Measurements from ENCODE around the gene TALDO1. TPM values are rescaled to one million over a fixed set of nuclear protein-coding genes. Genes with fewer than 3 reads are reported as not detected.
A peak's percentile ranks its signal among the peaks of the same experiment; 100 is the strongest.

Gene TALDO1
- total RNA-seq, 1 experiment from 2014 or later, result 314 TPM

GRCh38 chr11:773830-774229 is 26.6 kb downstream of the TALDO1 start:
- peaks cover 9% of the 10 kb centered on the region; the same call in 1 of the 2 replicates for H3K36me3 Mint-ChIP-seq
- CTCF ChIA-PET, result interaction anchor here (0.5 kb wide), 1 partner anchor 12 kb away, joined by 3 read pairs; no protein-coding TSS in a partner anchor
- no peaks in the 10 kb centered on the region for H3K27me3 Mint-ChIP-seq (ENCODE audit: low read depth)
- H3K27ac Mint-ChIP-seq, result no peak overlapping the region
- peaks cover 12% of the 10 kb centered on the region for H3K4me1 Mint-ChIP-seq
- DNase-seq (ENCODE audit: low spot score), result no peak
- POLR2A ChIA-PET, result no interaction called here
- H3K9me3 Mint-ChIP-seq, result no peaks in the 10 kb centered on the region
- no peak overlapping the region for H3K4me3 Mint-ChIP-seq
- no peak for TF ChIP-seq ZNF423 (CRISPR knock-in tag; IDR thresholded peaks at IDR 0.05)
- TF ChIP-seq ESRRA (CRISPR knock-in tag; IDR thresholded peaks at IDR 0.05; ENCODE audit: borderline replicate concordance), result no peak
- no peak for TF ChIP-seq ZNF671 (CRISPR knock-in tag; IDR thresholded peaks at IDR 0.05)
- no peak for TF ChIP-seq TCF7 (CRISPR knock-in tag; IDR thresholded peaks at IDR 0.05; ENCODE audit: low read depth)
- TF ChIP-seq HMGA2 (CRISPR knock-in tag; IDR thresholded peaks at IDR 0.05), result no peak
- TF ChIP-seq, protein P1, sequence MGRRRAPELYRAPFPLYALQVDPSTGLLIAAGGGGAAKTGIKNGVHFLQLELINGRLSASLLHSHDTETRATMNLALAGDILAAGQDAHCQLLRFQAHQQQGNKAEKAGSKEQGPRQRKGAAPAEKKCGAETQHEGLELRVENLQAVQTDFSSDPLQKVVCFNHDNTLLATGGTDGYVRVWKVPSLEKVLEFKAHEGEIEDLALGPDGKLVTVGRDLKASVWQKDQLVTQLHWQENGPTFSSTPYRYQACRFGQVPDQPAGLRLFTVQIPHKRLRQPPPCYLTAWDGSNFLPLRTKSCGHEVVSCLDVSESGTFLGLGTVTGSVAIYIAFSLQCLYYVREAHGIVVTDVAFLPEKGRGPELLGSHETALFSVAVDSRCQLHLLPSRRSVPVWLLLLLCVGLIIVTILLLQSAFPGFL (CRISPR knock-in tag; IDR thresholded peaks at IDR 0.05; ENCODE audit: borderline replicate concordance), result no peak
- no peak for TF ChIP-seq ATF1 (CRISPR knock-in tag; IDR thresholded peaks at IDR 0.05)
- no peak for TF ChIP-seq KAT7 (CRISPR knock-in tag; IDR thresholded peaks at IDR 0.05; ENCODE audit: borderline replicate concordance)
- TF ChIP-seq NFYB (CRISPR knock-in tag; conservative IDR thresholded peaks at IDR 0.05; ENCODE audit: low read depth), result no peak
- TF ChIP-seq CREM (CRISPR knock-in tag; IDR thresholded peaks at IDR 0.05), result no peak
- no peak for TF ChIP-seq ELF4 (CRISPR knock-in tag; IDR thresholded peaks at IDR 0.05; ENCODE audit: low read depth)
- no peak for TF ChIP-seq ZBTB43 (CRISPR knock-in tag; IDR thresholded peaks at IDR 0.05)
- no peak for ATAC-seq

- Mint-ChIP-seq H3K27me3 (ENCODE audit: low read depth) (no peaks in the 10 kb centered on the region), H3K9me3 (no peaks in the 10 kb centered on the region), H3K36me3 (peaks cover 8% of the 10 kb centered on the region; the same call in 1 of the 2 replicates), H3K4me1 (peaks cover 19% of the 10 kb centered on the region), H3K27ac (peak overlapping the region; percentile 63; the same call in 1 of the 2 replicates), H3K4me3 (peak overlapping the region; percentile 55)
- no peak for TF ChIP-seq SMAD3 (CRISPR knock-in tag; IDR thresholded peaks at IDR 0.05; ENCODE audit: borderline replicate concordance)
- TF ChIP-seq E2F5 (CRISPR knock-in tag; IDR thresholded peaks at IDR 0.05), result no peak
- TF ChIP-seq, protein P2, sequence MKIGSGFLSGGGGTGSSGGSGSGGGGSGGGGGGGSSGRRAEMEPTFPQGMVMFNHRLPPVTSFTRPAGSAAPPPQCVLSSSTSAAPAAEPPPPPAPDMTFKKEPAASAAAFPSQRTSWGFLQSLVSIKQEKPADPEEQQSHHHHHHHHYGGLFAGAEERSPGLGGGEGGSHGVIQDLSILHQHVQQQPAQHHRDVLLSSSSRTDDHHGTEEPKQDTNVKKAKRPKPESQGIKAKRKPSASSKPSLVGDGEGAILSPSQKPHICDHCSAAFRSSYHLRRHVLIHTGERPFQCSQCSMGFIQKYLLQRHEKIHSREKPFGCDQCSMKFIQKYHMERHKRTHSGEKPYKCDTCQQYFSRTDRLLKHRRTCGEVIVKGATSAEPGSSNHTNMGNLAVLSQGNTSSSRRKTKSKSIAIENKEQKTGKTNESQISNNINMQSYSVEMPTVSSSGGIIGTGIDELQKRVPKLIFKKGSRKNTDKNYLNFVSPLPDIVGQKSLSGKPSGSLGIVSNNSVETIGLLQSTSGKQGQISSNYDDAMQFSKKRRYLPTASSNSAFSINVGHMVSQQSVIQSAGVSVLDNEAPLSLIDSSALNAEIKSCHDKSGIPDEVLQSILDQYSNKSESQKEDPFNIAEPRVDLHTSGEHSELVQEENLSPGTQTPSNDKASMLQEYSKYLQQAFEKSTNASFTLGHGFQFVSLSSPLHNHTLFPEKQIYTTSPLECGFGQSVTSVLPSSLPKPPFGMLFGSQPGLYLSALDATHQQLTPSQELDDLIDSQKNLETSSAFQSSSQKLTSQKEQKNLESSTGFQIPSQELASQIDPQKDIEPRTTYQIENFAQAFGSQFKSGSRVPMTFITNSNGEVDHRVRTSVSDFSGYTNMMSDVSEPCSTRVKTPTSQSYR (CRISPR knock-in tag; IDR thresholded peaks at IDR 0.05), result no peak
- TF ChIP-seq NFATC4 (CRISPR knock-in tag; IDR thresholded peaks at IDR 0.05), result no peak
- no peak for TF ChIP-seq ETV6 (CRISPR knock-in tag; IDR thresholded peaks at IDR 0.05)
- no peak for TF ChIP-seq NFE2L1 (CRISPR knock-in tag; IDR thresholded peaks at IDR 0.05)
- TF ChIP-seq, protein P3, sequence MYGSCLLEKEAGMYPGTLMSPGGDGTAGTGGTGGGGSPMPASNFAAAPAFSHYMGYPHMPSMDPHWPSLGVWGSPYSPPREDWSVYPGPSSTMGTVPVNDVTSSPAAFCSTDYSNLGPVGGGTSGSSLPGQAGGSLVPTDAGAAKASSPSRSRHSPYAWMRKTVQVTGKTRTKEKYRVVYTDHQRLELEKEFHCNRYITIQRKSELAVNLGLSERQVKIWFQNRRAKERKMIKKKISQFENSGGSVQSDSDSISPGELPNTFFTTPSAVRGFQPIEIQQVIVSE (CRISPR knock-in tag; IDR thresholded peaks at IDR 0.05; ENCODE audit: borderline replicate concordance), result no peak
- TF ChIP-seq OVOL2 (CRISPR knock-in tag; IDR thresholded peaks at IDR 0.05; ENCODE audit: borderline replicate concordance), result no peak
- TF ChIP-seq, protein P4, sequence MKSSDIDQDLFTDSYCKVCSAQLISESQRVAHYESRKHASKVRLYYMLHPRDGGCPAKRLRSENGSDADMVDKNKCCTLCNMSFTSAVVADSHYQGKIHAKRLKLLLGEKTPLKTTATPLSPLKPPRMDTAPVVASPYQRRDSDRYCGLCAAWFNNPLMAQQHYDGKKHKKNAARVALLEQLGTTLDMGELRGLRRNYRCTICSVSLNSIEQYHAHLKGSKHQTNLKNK (CRISPR knock-in tag; IDR thresholded peaks at IDR 0.05), result no peak
- no peak; the same call in 1 of the 2 replicates for TF ChIP-seq PRDM15 (CRISPR knock-in tag; IDR thresholded peaks at IDR 0.05)
- no peak for TF ChIP-seq JUN (CRISPR knock-in tag; IDR thresholded peaks at IDR 0.05)
- POLR2A ChIA-PET, result no interaction called here
- DNase-seq (ENCODE audit: low spot score), result peak; percentile 15
- CTCF ChIA-PET, result interaction anchor here (0.6 to 1.6 kb wide), 7 partner anchors 9 to 79 kb away, joined by 3 to 8 read pairs (median 4); partner anchors contain the start of genes CEND1 and TMEM80
- ATAC-seq, result no peak
These were observed 27.8 kb downstream of the TALDO1 start for GRCh38 chr11:774873-775592.

Data from WTC11 (cell line).